ENCODE data around the gene DRC1.
"Not testable (repeated sequence)": the region's sequence is repeated elsewhere in the genome, so short reads cannot be mapped to it uniquely, and the experiment has no call there.

DRC1 gene

DNA sequence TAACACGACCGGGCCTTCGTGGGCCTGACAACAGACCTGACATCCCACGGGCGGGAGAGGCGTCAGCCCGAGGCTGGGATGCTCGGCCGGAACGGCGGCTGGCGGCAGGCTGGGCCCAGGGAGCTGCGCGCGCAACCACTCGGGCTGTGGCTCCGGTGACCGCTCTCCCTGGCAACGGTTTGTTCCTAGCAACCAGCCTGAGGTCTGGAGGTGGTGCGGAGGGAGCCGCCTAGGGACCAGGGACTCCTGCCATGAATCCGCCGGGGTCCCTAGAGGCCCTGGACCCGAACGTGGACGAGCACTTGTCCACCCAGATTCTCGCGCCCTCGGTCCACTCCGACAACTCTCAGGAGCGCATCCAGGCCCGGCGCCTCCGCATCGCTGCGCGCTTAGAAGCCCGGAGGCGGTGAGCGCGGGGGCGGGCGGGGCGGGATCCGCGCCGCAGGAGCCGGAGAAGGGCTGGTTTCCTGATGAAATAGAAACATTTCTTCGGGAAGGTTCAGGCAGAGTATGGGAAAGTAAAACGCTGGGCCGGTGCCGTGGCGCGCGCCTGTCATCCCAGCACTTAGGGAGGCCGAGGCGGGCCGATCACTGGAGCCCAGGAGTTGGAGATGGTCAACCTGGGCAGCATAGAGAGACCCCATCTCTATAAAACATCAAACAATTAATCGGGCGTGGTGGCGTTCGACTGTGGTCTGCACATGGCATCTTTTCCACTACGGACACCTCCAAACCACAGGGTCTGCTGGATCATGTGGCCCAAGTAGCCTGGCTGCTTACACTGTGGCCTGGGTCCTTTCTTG, at the start of gene DRC1:
TSS of gene DRC1 (plus strand) at position 182 of the 803 bp plus-strand sequence. CDS start at position 252, 70 bp downstream.
- no peak for DNase-seq

DNA sequence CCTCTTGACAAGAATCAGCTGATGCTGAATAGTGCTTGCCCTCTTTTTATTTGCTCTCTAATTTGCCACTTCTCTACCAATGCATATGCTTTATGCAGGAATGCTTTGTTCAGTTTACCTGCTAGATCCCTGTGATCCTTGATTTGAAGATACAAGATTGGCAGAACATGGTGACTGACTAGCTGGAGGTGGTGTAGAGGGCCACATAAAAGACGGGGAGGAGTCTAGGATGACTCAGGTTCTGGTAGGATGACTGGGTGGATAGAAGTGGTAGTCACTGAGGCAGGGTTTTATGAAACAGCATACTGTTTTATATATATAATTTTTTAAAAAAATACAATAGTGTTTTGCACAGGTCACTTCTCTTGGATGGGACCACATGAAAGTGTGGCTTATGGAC, 48.8 kb upstream of the DRC1 start:
- no peak for DNase-seq

DNA sequence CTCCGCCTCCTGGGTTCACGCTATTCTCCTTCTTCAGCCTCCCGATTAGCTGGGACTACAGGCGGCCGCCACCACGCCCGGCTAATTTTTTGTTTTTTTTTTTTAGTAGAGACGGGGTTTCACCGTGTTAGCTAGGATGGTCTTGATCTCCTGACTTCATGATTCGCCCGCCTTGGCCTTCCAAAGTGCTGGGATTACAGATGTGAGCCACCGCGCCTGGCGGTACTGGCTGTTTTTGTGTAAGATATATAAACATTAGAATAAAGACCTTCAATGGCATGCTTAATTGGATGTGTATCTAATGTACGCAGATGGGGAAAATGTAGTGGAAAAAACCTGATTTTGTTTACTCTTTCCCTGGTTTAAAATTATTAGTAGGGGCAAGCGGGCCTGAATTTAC, 47.3 kb upstream of the DRC1 start:
- not testable (repeated sequence) for DNase-seq

DNA sequence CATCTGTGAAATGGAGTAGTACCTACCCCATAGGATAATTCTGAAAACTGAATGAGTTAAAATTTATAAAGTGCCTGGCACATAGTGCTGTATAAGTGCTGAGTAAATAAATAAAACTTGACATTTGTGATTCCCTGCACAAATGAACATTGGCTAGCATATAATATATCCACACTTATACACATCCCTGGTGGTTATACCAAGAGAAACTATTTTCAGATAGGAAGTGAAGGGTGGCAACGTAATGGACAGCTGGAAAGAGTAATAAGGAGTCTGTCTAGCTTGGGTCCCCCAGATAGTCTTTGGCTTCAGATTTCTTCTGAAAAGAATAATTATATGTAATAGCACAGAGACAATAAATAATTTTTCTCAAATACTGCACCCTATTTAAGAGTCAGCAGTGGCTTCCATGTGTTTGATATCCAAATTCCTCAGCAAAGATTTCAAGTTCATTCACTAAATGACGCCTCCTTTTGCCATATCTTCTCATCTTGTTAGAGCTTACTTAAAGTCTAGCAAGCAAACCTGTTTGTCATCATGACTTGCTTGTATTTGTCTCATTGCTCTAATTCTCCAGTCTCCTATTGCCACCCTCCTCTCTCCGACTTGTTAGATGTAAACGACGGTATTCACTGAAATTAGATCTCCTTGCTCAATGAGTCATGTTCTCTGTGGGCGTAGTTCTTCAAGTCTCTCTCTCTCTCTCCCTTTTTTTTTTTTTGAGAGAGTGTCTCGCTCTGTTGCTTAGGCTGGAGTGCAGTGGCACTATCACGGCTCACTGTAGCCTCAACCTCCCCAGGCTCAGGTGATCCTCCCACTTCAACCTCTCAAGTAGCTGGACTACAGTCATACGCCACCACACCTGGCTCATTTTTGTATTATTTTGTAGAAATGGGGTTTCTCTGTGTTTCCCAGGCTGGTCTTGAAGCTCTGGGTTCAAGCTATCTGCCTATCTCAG, 46.4 kb upstream of the DRC1 start:
- no peak for DNase-seq

DNA sequence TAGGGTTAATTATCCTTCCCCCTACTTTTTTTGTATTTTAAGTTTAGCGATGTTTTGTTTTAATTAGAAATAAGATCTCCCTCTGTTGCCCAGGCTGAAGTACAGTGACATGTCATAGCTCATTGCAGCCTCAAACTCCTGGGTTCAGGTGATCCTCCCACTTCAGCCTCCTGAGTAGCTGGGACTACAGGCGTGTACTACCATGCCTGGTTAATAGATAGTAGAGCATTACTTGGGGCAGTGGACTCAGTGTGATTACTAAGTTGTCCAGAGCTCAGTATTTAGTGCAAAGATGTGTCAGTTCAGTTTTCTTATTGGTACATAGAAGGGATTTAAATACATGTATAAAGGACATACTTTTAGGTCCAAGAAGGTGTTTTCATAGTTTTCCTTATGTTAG, 45.6 kb upstream of the DRC1 start:
- no peak for DNase-seq

DNA sequence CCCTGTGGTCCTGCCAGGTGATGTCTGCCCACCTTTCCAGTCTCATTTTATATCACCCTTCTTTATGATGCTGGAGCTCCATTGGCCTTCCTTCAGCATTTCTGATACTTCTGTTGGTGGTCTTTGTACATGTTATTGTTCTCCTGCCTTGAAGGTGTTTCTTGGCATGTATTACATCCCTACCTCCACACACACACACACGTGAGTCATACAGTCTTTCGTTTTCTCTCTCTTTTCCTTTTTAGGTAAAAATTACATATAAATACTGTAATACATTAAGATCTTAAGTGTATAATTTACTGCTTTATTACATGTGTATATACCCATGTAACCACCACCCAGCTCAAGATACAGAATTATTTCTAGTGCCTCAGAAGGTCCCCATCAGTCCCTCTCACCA, 44.9 kb upstream of the DRC1 start:
- no peak for DNase-seq

DNA sequence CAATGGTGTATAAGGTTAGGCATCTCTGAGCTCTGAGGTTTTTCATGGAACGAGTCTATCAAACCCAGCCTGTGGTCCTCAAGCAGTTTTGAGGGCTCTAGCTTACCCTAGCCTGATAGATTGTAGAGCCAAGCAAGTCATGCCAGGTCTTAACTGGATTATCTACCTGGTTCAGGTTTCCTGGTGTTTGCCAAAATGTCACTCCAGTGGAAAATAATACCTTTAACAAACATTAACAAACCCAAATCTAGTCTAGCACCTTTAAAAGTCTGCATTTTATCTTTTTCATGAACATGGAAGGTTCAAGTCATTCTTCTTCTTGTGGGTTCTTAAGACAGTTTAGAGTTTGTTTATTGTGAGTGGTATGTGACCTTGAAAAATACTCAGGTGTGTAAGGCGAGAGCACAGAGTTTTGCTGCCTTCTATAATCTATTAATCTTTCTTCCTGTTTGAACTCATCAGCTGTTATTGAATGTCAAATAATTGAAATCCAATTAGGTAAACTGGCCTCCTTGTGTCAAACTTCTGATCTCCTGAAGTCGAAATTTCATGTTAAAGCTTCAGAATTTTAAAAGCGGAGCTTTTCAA, 41.7 kb upstream of the DRC1 start:
- DNase-seq = no peak

DNA sequence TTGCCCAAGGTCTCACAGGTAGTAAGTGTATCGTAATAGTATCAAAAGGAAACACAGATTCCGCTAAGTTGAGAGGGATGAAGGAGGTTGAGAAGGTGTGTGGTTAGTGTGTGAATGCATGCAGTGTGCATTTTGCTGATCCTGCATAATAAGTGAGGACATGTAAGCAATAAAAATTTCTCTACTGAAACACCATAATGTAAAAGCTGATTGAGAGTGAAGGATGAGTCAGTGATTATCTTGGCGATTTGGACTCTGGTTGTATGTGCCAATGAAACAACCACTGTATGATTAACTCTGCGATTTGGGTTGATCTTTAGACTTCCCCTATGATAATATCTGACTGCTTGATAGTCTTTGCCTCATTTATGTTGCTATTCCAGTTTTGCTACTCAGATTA, 38.4 kb upstream of the DRC1 start:
- no peak for DNase-seq

DNA sequence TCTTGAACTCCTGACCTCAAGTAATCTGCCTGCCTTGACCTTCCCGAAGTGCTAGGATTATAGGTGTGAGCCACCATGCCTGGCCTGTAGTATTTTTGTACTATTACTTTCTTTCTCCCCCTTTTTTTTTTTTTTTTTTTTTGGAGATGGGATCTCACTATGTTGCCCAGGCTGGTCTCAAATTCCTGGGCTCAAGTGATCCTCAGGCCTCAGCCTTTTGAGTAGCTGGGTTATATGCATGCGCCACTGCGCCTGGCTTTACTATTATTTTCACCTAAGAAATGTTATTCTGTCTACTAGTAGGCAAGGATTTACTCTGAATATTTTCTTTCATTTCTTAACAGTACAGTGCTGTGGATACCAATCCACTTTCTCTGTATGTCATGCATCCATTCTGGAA, 37.8 kb upstream of the DRC1 start:
- DNase-seq = no peak

DNA sequence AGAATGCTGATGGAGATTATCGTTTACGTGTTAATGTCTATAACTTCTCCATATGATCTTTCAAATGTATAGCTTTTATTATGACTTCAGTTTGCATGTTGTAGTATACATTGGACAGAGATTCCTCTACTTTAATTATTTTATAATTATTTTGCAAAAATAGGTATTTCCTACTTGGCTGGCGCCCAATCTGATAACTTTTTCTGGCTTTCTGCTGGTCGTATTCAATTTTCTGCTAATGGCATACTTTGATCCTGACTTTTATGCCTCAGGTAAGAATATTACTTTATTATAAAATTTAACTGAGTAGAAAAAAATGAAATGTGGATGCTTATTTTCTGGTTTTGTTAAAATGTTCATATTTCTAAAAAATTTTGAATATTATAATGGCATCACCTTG, 37.1 kb upstream of the DRC1 start:
- no peak for DNase-seq

DNA sequence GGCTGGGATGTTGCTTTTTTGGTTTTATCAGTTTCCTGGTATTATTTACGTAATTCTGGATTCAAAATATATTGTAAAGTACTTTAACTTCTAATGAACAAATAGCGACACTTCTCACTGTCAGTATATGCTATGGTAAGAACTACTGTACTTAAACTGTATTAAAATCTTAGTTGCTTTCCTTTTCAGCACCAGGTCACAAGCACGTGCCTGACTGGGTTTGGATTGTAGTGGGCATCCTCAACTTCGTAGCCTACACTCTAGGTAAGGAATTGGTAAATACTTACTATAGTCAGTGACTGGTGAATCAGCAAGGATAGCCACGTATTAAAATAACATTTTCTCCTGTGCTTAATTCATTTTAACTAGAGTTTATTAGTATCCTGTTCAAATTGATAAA, 34.8 kb upstream of the DRC1 start:
- DNase-seq = no peak

DNA sequence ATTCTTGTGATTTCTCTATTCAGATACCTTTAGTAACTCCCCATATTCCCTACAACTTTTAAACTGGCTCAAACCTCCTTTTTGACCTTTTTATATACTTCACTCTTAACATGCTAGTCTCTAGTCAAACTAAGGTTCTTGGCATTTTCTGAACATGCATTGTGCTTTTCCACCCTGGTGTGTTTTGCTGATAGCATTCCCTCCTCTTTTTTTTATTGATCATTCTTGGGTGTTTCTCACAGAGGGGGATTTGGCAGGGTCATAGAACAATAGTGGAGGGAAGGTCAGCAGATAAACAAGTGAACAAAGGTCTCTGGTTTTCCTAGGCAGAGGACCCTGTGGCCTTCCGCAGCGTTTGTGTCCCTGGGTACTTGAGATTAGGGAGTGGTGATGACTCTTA, 32.1 kb upstream of the DRC1 start:
- DNase-seq = not testable (repeated sequence)

DNA sequence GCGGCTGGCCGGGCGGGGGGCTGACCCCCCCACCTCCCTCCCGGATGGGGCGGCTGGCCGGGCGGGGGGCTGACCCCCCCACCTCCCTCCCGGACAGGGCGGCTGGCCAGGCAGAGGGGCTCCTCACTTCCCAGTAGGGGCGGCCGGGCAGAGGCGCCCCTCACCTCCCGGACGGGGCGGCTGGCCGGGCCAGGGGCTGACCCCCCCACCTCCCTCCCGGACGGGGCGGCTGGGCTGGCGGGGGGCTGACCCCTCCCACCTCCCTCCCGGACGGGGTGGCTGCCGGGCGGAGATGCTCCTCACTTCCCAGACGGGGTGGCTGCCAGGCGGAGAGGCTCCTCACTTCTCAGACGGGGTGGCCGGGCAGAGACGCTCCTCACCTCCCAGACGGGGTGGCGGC, 30.8 kb upstream of the DRC1 start:
- not testable (repeated sequence) for DNase-seq

DNA sequence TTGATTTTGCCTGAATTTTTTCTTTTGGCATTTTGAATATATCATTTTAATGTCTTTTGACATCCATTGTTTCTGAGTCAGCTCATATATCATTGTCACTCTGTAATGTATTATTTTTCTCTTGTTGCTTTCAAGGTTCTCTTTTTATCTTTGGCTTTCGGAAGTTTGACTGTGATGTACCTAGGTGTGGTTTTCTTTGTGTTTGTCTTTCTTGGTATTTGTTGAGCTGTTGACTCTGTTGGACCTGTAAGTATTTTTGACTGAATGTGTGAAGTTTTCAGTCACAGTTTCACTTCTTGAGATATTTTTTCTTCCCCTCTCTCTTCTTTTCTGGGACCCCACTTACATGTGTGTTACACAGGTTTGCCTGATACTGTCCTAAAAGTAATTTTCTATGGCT, 24.9 kb upstream of the DRC1 start:
- DNase-seq = no peak

DNA sequence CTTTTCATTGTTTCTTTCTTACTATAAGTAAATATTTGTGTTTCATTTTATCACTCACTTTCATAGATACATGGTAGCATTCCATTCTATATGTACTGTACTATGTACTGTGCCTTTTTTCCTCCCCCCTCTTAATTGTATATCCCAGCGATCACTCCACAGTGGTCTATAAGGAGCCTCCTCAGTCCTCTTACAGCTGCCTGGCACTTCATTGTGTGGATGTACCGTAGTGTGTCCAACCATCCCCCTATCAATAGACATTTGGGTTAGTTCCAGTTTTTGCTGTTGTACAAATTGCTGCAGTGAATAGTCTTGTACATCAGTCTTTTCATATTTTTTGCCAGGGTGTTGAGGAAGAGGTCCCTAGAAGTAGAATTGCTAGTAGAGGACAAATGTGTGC, 21.4 kb upstream of the DRC1 start:
- no peak for DNase-seq

DNA sequence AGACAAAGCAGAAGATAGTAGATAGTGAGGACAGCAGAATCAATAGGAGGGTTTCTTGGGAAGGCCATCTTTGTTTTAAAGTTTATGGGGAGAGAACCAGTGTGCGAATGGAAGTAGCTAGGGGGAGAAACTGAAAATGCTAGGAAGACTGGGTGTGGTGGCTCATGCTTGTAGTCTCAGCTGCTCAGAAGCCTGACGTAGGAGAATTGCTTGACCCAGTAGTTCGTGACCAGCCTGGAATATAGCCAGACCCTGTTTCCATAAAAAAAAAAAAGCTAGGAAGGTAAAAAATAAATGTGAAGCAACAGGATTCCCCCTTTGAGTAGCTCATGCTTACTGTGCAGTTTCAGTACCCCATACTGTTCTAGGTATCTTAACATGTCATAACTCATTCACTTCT, 19.2 kb upstream of the DRC1 start:
- no peak for DNase-seq

DNA sequence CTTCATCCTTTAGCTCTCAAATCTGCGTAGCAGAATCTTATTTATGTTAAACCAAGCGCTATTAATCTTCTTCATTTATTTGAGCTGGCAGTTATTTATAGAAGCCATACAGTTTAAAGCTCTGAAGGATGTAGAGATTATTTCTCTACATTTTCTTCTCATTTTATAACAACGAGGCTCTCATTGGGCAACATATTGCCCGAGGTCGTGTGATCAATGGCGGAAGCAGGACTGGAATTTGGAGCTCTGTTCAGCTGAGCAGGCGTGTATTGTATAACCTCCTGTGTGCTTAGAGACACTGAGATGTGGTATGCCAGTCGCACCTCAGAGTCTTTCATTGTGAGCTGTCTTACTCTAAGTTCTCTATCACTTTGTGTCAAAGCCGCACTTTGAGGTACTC, 17.5 kb upstream of the DRC1 start:
- DNase-seq = no peak

DNA sequence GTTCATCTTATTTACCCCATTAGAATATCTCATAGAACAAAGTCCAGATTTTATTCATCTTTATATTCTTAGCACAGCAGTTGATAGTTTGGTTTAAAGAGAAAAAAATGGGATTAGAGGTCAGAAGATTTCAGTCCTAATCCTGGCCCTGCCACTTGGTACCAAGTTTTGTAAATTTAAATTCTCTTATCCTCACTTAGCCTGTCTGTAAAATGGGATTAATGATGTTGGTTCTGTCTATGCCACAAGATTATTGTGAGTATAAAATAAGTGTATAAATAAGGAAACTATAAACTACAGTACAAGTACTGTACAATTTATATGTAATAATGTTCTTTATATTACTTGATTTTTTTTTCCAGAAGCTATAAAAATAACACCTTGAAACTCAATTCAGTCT, 17.1 kb upstream of the DRC1 start:
- no peak for DNase-seq

DNA sequence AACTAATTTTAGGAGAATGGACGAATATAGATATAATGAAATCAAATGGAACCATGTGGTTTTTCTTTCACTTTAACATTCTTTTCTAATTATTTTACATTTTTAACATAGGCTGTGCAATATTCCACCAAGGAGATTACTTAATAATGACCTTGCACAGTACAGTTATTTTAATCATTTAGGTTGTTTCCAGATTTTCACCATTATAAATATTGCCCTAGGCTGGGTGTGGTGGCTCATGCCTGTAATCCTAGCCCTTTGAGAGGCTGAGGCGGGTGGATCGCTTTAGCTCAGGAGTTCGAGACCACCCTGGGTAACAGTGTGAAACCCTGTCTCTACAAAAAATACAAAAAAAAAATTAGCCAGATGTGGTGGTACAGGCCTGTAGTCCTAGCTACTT, 14.5 kb upstream of the DRC1 start:
- DNase-seq = no peak

DNA sequence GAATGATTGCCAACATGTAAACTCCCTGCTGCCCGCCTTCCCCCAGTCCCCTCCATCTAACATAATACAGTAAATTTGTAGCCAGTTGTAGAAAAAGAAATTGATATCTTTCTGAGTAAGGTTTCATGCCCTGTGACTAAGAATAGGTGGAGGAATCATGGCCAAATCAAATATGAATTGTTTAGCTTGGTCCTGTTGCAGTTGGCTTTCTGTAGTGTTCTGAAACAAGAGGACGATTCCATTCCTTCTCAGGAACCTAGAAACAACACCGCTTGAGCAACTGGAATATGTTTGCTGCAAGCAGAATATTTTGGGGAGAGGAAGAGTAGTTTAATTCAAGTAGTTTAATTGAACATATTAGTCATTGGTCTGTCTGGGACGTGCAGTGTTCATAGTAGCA, 7.0 kb upstream of the DRC1 start:
- DNase-seq = no peak

DNA sequence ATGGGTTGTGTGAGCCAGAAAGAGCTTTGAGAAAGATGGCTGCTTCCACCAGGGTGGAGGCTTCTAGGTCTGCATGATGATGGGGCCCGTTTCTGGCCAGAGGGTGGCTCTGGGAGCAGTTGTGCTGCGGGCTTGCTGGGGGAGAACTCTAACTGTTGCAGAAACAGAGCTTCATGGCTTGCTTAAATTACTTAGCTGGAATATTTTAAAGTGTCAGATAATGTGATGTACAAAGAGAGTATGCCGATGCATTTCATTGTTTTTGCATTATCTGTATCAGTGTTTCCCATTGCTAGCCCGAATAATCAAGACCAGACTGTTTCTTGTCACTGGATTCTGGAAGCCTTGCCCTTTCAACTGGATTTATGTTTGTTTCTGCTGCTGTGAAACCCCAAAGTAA, 6.3 kb upstream of the DRC1 start:
- no peak for DNase-seq

DNA sequence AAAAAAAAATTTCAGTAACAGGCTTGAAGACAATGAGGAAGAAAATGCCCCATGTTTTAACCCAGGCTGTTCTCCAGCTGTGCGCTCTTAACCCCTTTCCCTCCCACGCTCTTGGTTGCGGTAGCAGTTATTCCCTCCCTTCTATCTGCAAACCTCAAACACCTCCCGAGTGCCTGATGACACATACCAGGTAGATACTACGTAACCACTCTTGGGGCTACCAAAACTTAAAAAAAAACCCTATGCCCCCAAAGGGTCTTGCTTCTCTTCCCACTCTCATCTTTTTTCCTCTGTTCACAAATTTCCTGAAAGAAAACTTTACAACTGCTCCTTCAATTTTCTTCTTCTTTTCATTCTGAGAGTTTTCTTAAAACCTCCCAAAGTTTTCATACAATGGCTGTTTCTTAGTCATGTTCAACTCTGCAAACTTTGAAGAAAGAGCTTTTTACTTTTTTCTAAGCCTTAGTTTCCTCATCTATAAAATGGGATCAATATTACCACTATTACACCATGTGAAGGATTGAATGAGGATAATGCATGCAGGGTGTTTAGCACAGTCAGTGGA, 4.9 kb upstream of the DRC1 start:
- DNase-seq = no peak

DNA sequence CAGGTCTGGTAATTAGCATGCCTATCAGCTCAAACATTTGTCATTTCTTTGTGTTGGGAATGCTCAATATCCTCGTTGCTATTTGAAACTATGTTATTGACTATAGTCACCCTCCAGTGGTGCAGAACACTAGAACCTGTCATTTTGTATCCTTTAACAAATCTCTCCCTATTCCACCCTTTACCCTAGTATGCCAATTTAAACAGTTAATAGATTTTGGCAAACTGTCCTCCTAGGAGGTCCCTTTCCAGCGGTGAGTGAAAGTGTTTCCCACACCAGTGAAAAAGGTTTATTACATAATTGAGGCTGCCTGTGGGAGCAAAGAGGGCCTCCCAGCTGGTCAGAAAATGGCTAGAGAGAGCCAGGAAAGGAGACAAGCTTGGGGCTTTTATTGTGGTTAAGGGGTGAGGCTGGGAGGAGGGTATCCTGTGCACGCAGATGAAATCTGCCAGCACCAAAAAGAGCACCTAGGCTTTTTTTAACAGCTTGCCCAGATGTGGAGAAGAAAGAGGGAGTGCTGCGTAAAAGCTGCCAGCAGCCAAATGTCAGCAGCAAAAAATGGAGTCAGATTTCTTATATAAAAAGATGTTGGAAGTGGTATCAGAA, 1.8 kb upstream of the DRC1 start:
- no peak for DNase-seq
